Mesendoderm (in vitro differentiated cells): Measurements from ENCODE around the gene RAD52.

Source experiments
- DNase-seq: peaks from one replicate; pipeline ENCODE4 v3.0.0; 2013
- H2AK5ac ChIP-seq: 2 replicates; pipeline ENCODE4 v1.6.1; 2013; ENCODE audit warnings: low read length, inconsistent platforms
- H2BK120ac ChIP-seq: 2 replicates; pipeline ENCODE4 v1.6.1; 2013; ENCODE audit warnings: low read depth, mild to moderate bottlenecking, low read length, moderate library complexity, mixed read lengths
- H2BK15ac ChIP-seq: replicated peaks from 2 replicates; pipeline ENCODE4 v1.6.1; 2013; ENCODE audit warnings: low read depth, mild to moderate bottlenecking, moderate library complexity
- H2BK5ac ChIP-seq: 2 replicates; pipeline ENCODE4 v1.6.1; 2013; ENCODE audit warnings: low read length, inconsistent platforms
- H3K18ac ChIP-seq: 2 replicates; pipeline ENCODE4 v1.6.1; 2013; ENCODE audit warnings: mild to moderate bottlenecking, low read length, mixed read lengths
- H3K23ac ChIP-seq: one replicate; pipeline ENCODE4 v1.6.1; 2013; ENCODE audit warnings: low read length
- H3K27ac ChIP-seq: 2 replicates; pipeline ENCODE4 v1.5.1; 2013; ENCODE audit warnings: low read depth, mild to moderate bottlenecking, inconsistent platforms, low read length, moderate library complexity
- H3K27me3 ChIP-seq: 2 replicates; pipeline ENCODE4 v1.6.1; 2013; ENCODE audit warnings: low read length, control low read depth, mild to moderate bottlenecking, inconsistent platforms; ENCODE audit not compliant: insufficient read depth, poor library complexity
- H3K36me3 ChIP-seq: 2 replicates; pipeline ENCODE4 v1.6.1; 2013; ENCODE audit warnings: low read length, inconsistent platforms; ENCODE audit not compliant: control insufficient read depth, insufficient read depth
- H3K4ac ChIP-seq: one replicate; pipeline ENCODE4 v1.6.1; 2013; ENCODE audit warnings: low read depth, mild to moderate bottlenecking, low read length, moderate library complexity
- H3K4me1 ChIP-seq: 2 replicates; pipeline ENCODE4 v1.6.1; 2013; ENCODE audit warnings: low read depth, low read length, inconsistent platforms; ENCODE audit not compliant: control insufficient read depth
- H3K4me2 ChIP-seq: 2 replicates; pipeline ENCODE4 v1.6.1; 2013; ENCODE audit warnings: low read length
- H3K4me3 ChIP-seq: 2 replicates; pipeline ENCODE4 v1.5.1; 2013; ENCODE audit warnings: mild to moderate bottlenecking, low read length
- H3K56ac ChIP-seq: one replicate; pipeline ENCODE4 v1.6.1; 2013; ENCODE audit warnings: low read length
- H3K79me1 ChIP-seq: 2 replicates; pipeline ENCODE4 v1.6.1; 2013; ENCODE audit warnings: low read length, inconsistent platforms
- H3K79me2 ChIP-seq: 2 replicates; pipeline ENCODE4 v1.6.1; 2013; ENCODE audit warnings: mild to moderate bottlenecking, low read length; ENCODE audit not compliant: control insufficient read depth, insufficient read depth
- H3K9ac ChIP-seq: 2 replicates; pipeline ENCODE4 v1.6.1; 2013; ENCODE audit warnings: low read length, inconsistent platforms
- H4K5ac ChIP-seq: one replicate; pipeline ENCODE4 v1.6.1; 2013; ENCODE audit warnings: low read length
- H4K8ac ChIP-seq: one replicate; pipeline ENCODE4 v1.6.1; 2013; ENCODE audit warnings: low read depth, mild to moderate bottlenecking, control low read depth, low read length, moderate library complexity
- whole genome bisulfite sequencing: extraction: QIAGEN DNeasy Blood & Tissue Kit; methylation state at CpG from one replicate; pipeline ENCODE4 v1.1.7; 2013; ENCODE audit warnings: low lambda C conversion rate, missing lambda C conversion rate; ENCODE audit not compliant: insufficient coverage; ENCODE audit errors: extremely low coverage; 5-methylcytosine and 5-hydroxymethylcytosine counted together

RAD52 gene

GRCh38 chr12:971991-972390 lies 22.5 kb upstream of the RAD52 start:
- no peaks in the 10 kb centered on the region for H3K36me3 ChIP-seq
- H3K79me2 ChIP-seq: no peaks in the 10 kb centered on the region
- no peak overlapping the region for H3K4ac ChIP-seq
- H3K9ac ChIP-seq: no peak overlapping the region
- H2BK120ac ChIP-seq: no peak overlapping the region
- H3K79me1 ChIP-seq: no peaks in the 10 kb centered on the region
- H3K4me2 ChIP-seq: no peak overlapping the region
- no peak overlapping the region for H3K56ac ChIP-seq
- no peaks in the 10 kb centered on the region for H3K4me1 ChIP-seq
- H3K23ac ChIP-seq: no peak overlapping the region
- WGBS: no CpG with 5 or more reads among the region's 4 CpGs
- DNase-seq: no peak
- no peak overlapping the region for H4K8ac ChIP-seq
- H2BK5ac ChIP-seq: no peak overlapping the region
- H3K4me3 ChIP-seq: no peak overlapping the region
- no peaks in the 10 kb centered on the region for H3K27me3 ChIP-seq
- no peak overlapping the region for H2AK5ac ChIP-seq
- no peak overlapping the region for H3K18ac ChIP-seq
- no peak overlapping the region for H3K27ac ChIP-seq
- H2BK15ac ChIP-seq: no peak overlapping the region
- H4K5ac ChIP-seq: no peak overlapping the region

GRCh38 chr12:969821-970220 lies 20.3 kb upstream of the RAD52 start:
- Histone ChIP-seq H3K18ac (no peak overlapping the region), H3K79me1 (no peaks in the 10 kb centered on the region), H2BK120ac (no peak overlapping the region), H3K27ac (no peak overlapping the region), H4K8ac (no peak overlapping the region), H3K4me3 (no peak overlapping the region), H3K4ac (no peak overlapping the region), H3K79me2 (no peaks in the 10 kb centered on the region), H3K4me1 (no peaks in the 10 kb centered on the region), H2AK5ac (no peak overlapping the region), H3K36me3 (no peaks in the 10 kb centered on the region), H4K5ac (no peak overlapping the region), H3K4me2 (no peak overlapping the region), H2BK5ac (no peak overlapping the region), H3K27me3 (no peaks in the 10 kb centered on the region), H2BK15ac (no peak overlapping the region), H3K23ac (no peak overlapping the region), H3K56ac (no peak overlapping the region), H3K9ac (no peak overlapping the region)
- 100% methylated on average over 1 of the region's 8 CpGs for WGBS
- no peak for DNase-seq

- no peak overlapping the region for H3K18ac ChIP-seq
- H3K27ac ChIP-seq: no peak overlapping the region
- H3K4ac ChIP-seq: no peak overlapping the region
- no peaks in the 10 kb centered on the region for H3K79me1 ChIP-seq
- no peak overlapping the region for H4K8ac ChIP-seq
- no peak overlapping the region for H4K5ac ChIP-seq
- H2AK5ac ChIP-seq: no peak overlapping the region
- H3K4me1 ChIP-seq: no peaks in the 10 kb centered on the region
- no peak overlapping the region for H2BK5ac ChIP-seq
- no peaks in the 10 kb centered on the region for H3K36me3 ChIP-seq
- no peak for DNase-seq
- no peak overlapping the region for H3K4me2 ChIP-seq
- H2BK120ac ChIP-seq: no peak overlapping the region
- no peak overlapping the region for H3K4me3 ChIP-seq
- no peaks in the 10 kb centered on the region for H3K27me3 ChIP-seq
- no peak overlapping the region for H2BK15ac ChIP-seq
- H3K79me2 ChIP-seq: no peaks in the 10 kb centered on the region
- H3K56ac ChIP-seq: no peak overlapping the region
- WGBS: no CpG with 5 or more reads among the region's 4 CpGs
- H3K9ac ChIP-seq: no peak overlapping the region
- H3K23ac ChIP-seq: no peak overlapping the region
These were observed 19.1 kb upstream of the RAD52 start for GRCh38 chr12:968545-968944.

GRCh38 chr12:967641-968040 lies 18.1 kb upstream of the RAD52 start:
- H3K79me1 ChIP-seq: no peaks in the 10 kb centered on the region
- H4K8ac ChIP-seq: no peak overlapping the region
- H3K9ac ChIP-seq: no peak overlapping the region
- no peak overlapping the region for H3K56ac ChIP-seq
- no peak overlapping the region for H4K5ac ChIP-seq
- no peak overlapping the region for H2AK5ac ChIP-seq
- no peaks in the 10 kb centered on the region for H3K27me3 ChIP-seq
- H2BK5ac ChIP-seq: no peak overlapping the region
- H3K4me3 ChIP-seq: no peak overlapping the region
- H2BK120ac ChIP-seq: no peak overlapping the region
- H3K4me2 ChIP-seq: no peak overlapping the region
- H3K27ac ChIP-seq: no peak overlapping the region
- DNase-seq: no peak
- no peak overlapping the region for H2BK15ac ChIP-seq
- no peak overlapping the region for H3K18ac ChIP-seq
- no CpG with 5 or more reads among the region's 9 CpGs for WGBS
- H3K79me2 ChIP-seq: no peaks in the 10 kb centered on the region
- H3K36me3 ChIP-seq: no peaks in the 10 kb centered on the region
- no peak overlapping the region for H3K4ac ChIP-seq
- H3K4me1 ChIP-seq: no peaks in the 10 kb centered on the region
- no peak overlapping the region for H3K23ac ChIP-seq

- no peak overlapping the region for H2AK5ac ChIP-seq
- no peak overlapping the region for H3K4me2 ChIP-seq
- H3K9ac ChIP-seq: no peak overlapping the region
- H4K5ac ChIP-seq: no peak overlapping the region
- no peak for DNase-seq
- H3K4ac ChIP-seq: no peak overlapping the region
- no peak overlapping the region for H3K4me3 ChIP-seq
- no peaks in the 10 kb centered on the region for H3K36me3 ChIP-seq
- H3K56ac ChIP-seq: no peak overlapping the region
- H3K23ac ChIP-seq: no peak overlapping the region
- no peaks in the 10 kb centered on the region for H3K4me1 ChIP-seq
- no peak overlapping the region for H2BK5ac ChIP-seq
- WGBS: no CpG with 5 or more reads among the region's 6 CpGs
- H3K79me2 ChIP-seq: no peaks in the 10 kb centered on the region
- no peak overlapping the region for H4K8ac ChIP-seq
- H3K27me3 ChIP-seq: no peaks in the 10 kb centered on the region
- no peak overlapping the region for H2BK15ac ChIP-seq
- H2BK120ac ChIP-seq: no peak overlapping the region
- no peak overlapping the region for H3K27ac ChIP-seq
- H3K79me1 ChIP-seq: no peaks in the 10 kb centered on the region
- H3K18ac ChIP-seq: no peak overlapping the region
These were observed 17.2 kb upstream of the RAD52 start for GRCh38 chr12:966724-967123.

- H3K4me1 ChIP-seq: no peaks in the 10 kb centered on the region
- no peak overlapping the region for H3K4me2 ChIP-seq
- no peak overlapping the region for H2BK120ac ChIP-seq
- WGBS: no CpG with 5 or more reads among the region's 8 CpGs
- H4K8ac ChIP-seq: no peak overlapping the region
- H3K27ac ChIP-seq: no peak overlapping the region
- no peak overlapping the region for H3K9ac ChIP-seq
- no peak overlapping the region for H2BK5ac ChIP-seq
- H4K5ac ChIP-seq: no peak overlapping the region
- H3K36me3 ChIP-seq: no peaks in the 10 kb centered on the region
- H3K79me1 ChIP-seq: no peaks in the 10 kb centered on the region
- H3K23ac ChIP-seq: no peak overlapping the region
- no peaks in the 10 kb centered on the region for H3K27me3 ChIP-seq
- DNase-seq: no peak
- no peak overlapping the region for H2AK5ac ChIP-seq
- H3K56ac ChIP-seq: no peak overlapping the region
- no peak overlapping the region for H3K18ac ChIP-seq
- H3K79me2 ChIP-seq: no peaks in the 10 kb centered on the region
- no peak overlapping the region for H2BK15ac ChIP-seq
- H3K4ac ChIP-seq: no peak overlapping the region
- H3K4me3 ChIP-seq: no peak overlapping the region
These were observed 9.2 kb upstream of the RAD52 start for GRCh38 chr12:958588-959123.
